ENCODE results near the gene IFRD2.

GRCh38 chr3:50287262-50287661 is 5.0 kb downstream of the IFRD2 start:
- no peak for TF ChIP-seq CTCF (IDR thresholded peaks at IDR 0.05)
- TF ChIP-seq ZFX (IDR thresholded peaks at IDR 0.05; ENCODE audit: borderline replicate concordance): no peak

Measured in 22Rv1 (cell line).